IPS DF 4.7 (cell line): Measurements from ENCODE around the gene ADGRE3.

Experiments
- DNase-seq: peaks from one replicate; pipeline ENCODE4 v3.0.0-alpha.2; 2013; ENCODE audit warnings: low spot score; ENCODE audit errors: extremely low read depth

The ADGRE3 gene

DNA sequence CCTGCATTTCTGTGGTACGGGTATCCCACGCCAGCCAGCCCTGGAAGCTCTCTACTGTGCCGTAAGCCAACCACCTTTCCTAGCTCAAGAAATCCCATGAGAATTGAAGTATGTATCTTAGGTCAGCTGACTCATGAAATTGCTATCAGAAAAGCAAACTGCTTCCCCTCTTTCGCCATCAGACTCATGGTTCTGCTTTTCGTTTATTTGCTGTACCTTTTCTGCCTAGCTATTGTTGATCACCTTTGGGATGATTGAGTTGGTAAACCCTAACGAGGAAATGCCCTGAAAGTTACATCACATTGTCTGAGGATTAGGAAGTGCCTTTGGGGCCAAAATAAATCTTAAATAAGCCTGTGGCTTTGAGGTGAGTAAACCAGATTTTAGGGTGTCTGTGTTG, at the start of gene ADGRE3:
ADGRE3 (minus strand) TSS at position 81 of the 400 bp plus-strand sequence; CDS start at position 7, 74 bp downstream.
- no peak for DNase-seq

- no peak for DNase-seq
Measured at GRCh38 chr19:14722127-14722526, 47.5 kb upstream of the ADGRE3 start.

DNA sequence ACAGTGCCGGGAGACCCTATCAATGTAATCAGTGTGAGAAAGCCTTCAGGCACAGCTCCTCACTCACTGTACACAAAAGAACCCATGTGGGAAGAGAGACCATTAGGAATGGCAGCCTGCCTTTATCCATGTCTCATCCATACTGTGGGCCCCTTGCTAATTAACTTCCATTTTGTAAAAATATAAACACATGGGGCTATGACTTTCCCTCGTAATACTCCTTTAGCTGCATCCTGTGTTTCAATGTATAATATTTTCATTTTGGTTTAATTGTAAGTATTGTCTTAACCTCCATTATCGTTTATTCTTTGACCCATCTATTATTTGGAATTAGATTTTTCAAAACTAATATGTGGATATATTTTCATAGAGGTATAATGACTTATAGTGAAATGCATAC, 44.5 kb upstream of the ADGRE3 start:
- no peak for DNase-seq

DNA sequence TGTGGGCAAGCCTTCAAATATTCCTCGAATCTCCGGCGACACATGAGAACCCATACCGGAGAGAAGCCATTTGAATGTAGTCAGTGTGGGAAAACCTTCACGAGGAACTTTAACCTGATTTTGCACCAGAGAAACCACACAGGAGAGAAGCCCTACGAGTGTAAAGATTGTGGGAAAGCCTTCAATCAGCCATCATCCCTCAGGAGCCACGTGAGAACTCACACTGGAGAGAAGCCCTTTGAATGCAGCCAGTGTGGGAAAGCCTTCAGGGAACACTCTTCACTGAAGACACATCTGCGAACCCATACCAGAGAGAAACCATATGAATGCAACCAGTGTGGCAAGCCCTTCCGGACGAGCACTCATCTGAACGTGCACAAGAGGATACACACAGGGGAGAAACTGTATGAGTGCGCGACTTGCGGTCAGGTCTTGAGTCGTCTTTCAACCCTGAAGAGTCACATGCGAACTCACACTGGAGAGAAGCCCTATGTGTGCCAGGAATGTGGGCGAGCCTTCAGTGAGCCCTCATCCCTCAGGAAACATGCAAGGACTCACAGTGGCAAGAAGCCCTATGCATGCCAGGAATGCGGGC, 44.0 kb upstream of the ADGRE3 start:
- DNase-seq: no peak

DNA sequence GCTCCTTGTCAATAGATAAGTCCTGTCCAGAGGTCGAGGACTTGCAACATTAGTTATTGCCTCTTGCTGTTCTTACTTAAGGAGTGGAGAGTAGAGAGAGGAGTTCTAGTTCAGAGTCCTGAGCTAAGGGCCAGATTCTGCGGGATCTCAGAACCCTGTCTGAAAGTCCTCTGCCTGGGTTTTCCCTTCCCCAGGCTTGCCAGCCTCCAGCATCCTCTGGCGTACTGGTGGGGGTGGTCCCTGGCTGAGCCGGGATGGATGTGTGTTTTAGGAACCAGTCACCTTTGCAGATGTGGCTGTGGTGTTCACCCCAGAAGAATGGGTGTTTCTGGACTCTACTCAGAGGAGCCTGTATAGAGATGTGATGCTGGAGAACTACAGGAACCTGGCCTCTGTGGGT, 41.2 kb upstream of the ADGRE3 start:
- no peak for DNase-seq

DNA sequence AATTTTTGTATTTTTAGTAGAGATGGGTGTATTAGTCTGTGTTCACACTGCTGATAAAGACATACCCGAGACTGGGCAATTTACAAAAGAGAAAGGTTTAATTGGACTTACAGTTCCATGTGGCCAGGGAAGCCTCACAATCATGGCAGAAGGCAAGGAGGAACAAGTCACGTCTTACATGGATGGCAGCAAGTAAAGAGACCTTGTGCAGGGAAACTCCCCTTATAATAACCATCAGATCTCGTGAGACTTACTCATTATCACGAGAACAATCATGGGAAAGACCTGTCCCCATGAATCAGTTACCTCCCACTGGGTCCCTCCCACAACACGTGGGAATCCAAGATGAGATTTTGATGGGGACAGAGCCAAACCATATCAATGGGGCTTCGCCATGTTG, 29.8 kb upstream of the ADGRE3 start:
- no peak for DNase-seq

GRCh38 chr19:14703833-14704232, 29.2 kb upstream of the ADGRE3 start:
- no peak for DNase-seq

DNA sequence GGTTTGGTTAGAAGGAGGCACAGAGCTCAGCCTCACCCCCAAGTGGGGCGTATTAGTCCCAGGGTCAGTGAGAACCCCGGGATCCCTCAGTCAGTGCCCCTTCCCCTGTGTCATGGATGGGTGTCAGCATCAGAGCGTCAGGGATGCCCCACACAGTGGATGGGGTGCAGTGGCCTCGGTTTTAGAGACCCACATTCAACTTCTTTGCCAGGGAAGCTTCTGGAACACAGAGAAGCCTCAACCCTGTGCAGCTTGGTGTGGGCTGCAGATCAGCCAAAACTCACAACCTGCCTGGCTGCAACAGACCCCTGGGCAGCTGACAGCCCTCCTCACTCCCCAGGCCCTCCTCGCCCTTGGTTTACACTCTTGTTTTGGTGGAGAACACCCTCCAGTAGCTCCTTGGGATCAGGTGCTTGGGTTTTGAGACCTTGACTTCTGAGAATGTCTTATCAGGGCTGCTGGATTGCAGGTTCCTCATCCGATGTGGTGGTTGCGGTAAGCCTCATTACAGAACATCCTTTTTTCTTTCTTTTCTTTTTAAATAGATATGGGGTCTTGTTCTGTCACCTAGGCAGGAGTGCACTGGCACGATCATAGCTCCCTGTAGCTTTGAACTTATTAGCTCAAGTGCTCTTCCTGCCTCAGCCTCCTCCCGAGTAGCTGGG, 26.2 kb upstream of the ADGRE3 start:
- DNase-seq: no peak

DNA sequence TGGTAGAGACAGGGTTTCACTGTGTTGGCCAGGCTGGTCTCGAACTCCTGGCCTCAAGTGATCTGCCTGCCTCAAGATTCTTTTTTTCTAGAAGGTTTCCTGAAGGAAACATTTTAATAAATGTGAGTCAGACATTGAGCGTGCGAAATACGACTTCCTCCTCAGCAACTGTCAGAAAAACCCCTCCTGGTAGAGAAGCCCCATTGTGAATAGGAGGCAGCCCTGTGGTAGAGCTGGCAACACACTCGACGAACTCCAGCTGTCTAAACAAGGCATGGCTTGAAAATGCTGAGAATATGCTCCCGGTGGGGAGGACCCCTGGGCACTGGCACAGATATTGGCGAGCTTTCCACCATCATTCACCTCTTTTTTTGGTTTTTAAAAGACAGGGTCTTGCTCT, 25.0 kb upstream of the ADGRE3 start:
- DNase-seq: no peak

DNA sequence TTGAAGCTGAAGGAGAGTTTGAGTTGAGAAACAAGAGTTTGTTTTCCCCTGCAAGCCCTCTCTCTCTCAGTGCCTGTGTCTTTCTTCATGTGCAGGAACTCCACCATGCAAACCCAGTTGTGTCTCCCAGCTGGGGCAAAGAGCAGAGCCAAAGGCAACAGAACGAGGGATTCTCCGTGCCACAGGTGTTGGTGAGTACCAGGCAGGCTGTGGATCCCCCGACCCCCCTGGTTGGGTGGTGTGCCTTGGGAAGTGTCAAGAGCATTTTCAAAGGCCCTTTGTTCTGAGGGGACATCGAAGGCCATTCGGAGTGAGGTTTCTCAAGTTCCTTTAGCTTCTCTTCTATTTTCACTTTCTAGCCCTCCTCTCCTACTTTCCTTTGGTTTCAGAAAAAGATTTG, 20.8 kb upstream of the ADGRE3 start:
- no peak for DNase-seq

DNA sequence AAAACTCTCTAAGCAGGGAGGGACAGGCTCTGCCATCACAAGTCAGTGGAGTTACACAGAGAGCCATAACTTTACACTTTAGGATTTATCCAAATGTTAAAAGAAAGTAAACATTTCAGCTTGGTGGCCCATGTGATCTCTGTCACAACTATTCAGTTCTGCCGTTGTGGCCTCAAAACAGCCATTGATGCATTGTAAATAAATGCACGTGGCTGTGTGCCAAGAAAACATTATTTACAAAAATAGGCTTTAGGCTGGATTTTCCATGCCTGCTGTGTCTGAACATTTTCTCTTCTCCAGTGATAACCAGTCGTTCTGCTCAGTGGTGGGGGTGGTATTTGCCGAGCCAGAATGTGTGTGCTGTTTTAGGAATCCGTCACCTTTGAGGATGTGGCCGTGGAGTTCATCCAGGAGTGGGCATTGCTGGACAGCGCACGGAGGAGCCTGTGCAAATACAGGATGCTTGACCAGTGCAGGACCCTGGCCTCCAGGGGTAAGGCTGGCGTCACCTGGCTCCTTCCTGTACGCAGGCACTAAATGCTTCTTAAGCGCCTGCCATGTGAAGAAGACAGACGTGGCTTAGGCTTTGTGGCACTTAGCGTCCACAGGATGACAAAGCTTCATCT, 20.1 kb upstream of the ADGRE3 start:
- no peak for DNase-seq

DNA sequence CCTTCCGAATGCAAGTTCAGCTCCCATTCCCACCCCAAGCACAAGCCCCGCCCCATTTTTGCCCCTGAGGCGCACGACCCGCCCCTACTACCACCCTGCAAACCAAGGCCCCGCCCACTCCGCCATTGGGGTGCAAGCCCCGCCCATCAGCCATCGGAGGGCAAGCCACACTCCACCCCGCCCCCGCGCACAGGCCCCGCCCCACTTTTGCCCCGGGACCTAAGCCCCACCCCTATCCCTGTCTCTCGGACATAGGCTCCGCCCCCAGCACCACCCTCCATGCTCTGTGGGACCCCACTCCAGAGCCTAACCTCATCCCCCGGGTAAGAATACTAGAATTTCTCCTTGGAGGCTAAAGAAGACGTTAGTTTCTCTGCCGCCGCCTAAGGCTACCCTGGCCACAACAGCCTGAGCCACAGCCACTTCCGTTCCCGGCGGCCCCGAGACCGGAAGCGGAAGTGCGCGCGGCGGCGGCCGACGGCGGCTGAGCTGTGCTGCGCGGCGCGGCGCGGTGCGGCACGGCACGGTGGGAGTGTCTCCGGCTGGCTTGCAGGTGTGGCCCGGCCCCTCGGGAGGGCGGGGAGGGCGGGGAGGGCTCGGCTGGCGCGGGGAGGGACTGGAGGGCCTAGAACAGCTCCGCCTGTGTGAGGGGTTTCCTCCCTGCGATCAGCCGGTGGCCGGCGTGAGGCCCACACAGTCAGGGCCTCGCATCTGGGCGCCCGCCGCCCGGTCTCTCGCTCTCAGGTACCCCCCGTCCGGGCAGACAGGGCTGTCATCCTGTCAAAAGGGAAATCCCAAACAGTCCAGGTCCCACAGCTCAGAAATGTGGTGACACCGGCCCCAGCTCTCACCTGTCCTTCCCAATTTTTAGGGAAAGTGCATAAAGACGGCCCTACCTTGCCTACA, 15.2 kb upstream of the ADGRE3 start, which contains the start of gene ZNF333:
ZNF333 (plus strand) TSS at position 451 of the 906 bp plus-strand sequence. CDS start 3,444 bp downstream, outside the sequence.
- DNase-seq: peak; percentile 44

DNA sequence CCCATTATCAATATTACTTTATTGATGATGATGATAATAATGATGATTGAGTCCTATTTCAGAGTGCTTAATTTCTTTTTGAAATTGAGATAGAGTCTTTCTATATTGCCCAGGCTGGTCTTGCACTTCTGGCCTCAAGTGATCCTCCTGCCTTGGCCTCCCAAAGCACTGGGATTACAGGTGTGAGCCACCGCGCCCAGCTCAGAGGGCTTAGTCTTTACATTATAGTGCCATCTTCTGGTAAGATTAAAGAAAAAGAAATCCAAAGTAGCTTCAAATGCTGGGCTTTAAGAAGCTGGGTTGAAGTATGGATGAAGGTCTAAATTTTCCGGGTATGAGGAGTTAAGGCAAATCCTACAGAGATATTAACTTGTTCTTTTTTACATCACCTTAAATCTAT, 11.8 kb upstream of the ADGRE3 start:
- peak; percentile 3 for DNase-seq

DNA sequence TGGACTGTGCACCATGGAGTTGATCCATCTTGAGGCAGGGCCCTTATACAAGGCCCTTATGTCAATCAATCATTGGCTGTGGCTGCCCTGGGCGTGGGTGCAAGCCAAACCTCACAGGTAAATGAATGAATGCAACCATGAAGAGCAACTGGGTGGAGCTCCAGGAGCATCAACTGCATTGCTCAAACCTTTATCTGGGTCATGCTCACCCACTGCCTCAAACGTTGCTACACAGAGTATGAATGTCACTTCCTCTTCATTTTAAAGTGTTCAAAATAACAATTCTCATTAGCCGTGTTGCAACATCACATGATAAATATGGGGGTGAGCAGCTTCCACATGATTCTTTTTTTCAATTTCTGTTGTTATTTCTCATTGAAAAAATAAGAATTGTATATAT, 8.8 kb upstream of the ADGRE3 start:
- no peak for DNase-seq

GRCh38 chr19:14682084-14682483, 7.4 kb upstream of the ADGRE3 start:
- DNase-seq: no peak

GRCh38 chr19:14678199-14678598, 3.6 kb upstream of the ADGRE3 start:
- no peak for DNase-seq

DNA sequence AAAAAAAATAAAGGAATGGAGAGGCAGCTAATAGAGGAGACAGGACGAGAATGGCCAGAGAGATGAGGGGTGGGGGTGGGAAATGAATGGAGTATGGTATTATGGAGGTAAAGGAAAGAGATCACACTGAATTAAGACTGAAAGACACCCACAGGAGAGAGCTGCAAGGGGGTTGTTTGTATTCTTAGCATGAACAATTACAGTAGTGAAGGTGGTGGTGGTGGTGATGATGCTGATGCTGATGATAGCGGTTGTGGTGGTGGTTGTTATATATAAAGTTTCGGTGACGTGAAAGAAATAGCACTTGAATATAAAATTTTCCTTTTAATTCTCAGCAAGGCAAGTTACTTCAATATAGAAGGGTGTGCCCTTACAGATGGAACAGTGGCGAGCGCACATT, 2.8 kb upstream of the ADGRE3 start:
- no peak for DNase-seq

GRCh38 chr19:14676762-14677161, 2.1 kb upstream of the ADGRE3 start:
- no peak for DNase-seq

DNA sequence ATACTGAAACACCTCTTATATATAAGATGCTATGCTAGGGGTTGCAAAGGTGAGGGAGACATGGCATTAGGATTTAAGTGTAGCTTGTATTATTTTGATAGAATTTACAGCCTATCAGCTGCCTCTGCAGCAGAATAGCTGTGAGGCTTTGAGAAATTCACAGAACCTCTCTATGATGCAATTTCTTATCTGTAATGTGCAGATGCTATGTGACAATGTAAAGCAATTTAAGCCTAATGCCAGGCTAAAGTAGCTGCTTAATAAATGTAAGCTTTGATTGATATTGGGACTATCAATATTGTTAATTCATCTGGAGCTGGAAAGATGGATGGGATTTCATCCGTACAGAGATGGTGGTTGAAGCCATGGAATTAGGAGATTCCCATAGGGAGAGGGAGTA, 1.6 kb downstream of the ADGRE3 start:
- DNase-seq: no peak

GRCh38 chr19:14672188-14672872, 2.3 kb downstream of the ADGRE3 start:
- no peak for DNase-seq

DNA sequence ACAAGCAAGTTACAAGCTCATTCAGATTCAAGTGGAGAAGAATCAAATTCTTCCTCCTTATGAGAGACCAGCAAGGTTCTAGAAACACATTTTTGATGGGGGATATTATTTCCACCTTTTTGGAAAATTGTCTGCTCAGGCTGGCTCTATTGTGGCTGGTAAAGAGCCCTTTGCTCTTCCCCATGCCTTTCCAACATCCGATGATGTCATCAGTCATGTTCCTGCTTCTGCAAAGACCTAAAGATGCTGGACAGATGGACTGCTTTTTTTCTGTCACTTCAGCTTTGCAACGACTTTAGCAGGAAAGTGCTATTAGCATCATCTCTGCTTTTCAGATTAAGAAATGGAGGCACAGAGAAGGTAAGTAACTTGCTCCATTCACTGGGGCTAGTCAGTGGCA, 4.2 kb downstream of the ADGRE3 start:
- no peak for DNase-seq
